ENCODE data around the gene CC2D1A.

DNA sequence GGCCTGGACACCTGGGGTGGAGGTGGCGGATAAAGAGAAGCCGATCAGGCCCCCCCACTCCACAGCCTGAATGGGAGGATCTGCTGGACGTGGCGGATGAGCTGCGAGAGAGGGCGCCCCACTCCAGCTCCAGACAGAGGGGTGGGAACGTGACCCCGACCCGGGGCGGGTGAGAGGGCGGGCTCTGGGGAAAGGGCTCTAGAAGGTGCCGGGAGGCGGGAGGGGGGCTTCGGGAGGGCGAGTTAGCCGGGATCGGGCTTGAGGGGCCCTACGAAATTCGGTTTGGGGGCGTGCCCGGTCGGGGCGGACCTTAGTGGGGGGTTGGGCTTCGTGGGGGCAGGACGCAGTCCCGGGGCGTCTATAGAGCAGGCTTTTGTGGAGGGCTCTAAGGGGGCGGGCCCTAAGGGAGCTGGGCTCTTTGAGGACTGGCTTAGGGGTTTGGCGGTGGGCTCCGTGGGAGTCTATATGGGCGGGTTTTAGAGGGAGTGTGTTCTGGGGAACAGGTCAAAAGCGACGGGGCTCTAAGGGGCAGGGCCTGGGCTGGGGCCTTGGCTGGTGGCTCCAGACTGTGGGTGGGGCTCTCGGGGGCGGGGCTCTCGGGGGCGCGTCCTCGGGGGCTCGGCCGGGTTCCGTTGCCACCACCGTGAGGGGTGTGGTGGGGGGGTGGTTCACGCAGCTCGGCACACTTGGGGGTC lies 33.2 kb upstream of the CC2D1A start:
- TF ChIP-seq CTCF (IDR thresholded peaks at IDR 0.05 in 8 of 11, conservative IDR thresholded peaks at IDR 0.05 in 3 of 11): peak in 2 of 11 experiments; percentile 15 to 17
- TF ChIP-seq POLR2A (IDR thresholded peaks at IDR 0.05): no peak

Data from spleen (tissue), 7 donors.